ENCODE results near the gene DAND5.

Gene DAND5

DNA sequence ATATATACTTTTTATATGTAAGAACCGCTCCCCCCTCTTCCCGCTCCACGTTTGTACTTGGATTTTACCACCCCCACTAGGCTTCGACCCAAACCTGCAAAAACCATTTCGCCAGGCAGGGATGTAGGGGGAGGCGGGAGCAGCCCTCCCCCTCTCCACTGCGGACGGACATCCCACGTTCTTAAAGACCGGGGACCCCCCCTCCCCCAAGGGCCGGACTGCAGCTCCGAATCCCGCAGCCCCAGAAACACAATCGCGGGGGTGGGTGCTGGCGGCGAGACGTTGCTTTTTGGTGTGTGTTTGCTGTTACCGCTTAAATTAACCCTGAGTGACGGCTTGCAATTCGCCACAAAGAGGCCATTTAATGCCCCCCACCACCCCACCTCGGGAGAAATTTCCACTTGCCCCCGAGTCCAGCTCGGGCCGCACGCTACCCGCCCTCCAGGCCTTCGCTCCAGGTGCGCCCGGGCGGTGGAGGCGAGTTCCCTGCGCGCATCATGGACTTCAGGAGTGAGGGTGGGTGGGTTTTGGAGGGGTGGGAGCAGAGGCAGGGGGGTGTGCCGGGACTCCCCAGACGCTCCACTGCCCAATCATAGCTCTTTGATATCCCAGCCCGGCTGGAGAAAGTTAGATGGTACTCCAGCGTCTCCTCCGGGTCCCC, 41.7 kb downstream of the DAND5 start:
- DNase-seq: no peak

DNA sequence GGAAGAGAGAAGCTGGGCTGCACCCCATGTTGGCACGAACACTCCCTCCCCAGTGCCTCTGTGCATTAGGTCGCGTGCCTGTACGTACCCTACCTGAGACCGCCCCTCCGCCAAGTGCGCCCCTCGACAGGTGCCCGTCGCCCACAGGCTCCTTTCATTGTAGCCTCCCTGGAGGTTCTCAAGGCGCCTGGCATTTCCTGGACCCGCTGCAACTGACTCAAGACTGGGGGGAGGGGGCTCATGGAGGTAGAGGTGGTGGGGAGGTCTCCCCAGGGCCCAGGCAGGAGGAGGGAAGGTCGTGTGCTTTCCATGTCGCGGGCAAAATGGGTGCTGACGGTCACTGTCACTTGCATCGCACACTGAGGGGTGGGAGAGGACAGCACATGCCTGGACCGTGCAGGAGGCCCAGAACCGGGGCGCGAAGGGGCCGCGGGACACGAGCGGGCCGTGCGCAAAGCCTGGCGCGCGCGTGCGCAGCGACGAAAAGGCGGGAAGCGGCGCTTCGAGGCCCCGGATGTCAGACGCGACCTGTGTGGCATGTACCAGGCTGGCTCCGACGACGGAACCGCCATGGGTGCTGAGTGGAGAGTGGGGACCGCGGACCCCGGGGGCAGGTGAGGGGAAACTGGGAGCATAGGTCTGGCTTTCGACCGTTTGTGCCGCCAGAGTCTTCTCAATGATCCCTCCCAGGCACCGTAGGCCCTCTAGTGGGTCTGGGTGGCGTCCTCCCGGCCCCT, 42.4 kb downstream of the DAND5 start:
- DNase-seq: no peak

DNA sequence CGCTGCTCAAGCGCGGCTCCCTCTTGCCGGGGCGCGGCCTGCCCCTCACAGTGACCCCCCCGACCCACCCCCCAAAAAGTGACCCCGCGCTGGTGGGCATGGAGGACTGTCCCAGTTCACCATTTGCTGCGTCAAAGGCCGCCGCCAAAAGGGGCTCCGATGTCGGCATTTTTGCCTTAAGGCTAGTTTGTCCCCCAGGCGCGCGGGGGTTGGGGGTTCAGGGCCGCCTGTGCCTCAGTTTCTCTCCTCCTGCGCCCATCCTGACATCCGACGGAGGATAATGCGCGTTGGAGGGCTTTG, 43.0 kb downstream of the DAND5 start:
- no peak for DNase-seq

DNA sequence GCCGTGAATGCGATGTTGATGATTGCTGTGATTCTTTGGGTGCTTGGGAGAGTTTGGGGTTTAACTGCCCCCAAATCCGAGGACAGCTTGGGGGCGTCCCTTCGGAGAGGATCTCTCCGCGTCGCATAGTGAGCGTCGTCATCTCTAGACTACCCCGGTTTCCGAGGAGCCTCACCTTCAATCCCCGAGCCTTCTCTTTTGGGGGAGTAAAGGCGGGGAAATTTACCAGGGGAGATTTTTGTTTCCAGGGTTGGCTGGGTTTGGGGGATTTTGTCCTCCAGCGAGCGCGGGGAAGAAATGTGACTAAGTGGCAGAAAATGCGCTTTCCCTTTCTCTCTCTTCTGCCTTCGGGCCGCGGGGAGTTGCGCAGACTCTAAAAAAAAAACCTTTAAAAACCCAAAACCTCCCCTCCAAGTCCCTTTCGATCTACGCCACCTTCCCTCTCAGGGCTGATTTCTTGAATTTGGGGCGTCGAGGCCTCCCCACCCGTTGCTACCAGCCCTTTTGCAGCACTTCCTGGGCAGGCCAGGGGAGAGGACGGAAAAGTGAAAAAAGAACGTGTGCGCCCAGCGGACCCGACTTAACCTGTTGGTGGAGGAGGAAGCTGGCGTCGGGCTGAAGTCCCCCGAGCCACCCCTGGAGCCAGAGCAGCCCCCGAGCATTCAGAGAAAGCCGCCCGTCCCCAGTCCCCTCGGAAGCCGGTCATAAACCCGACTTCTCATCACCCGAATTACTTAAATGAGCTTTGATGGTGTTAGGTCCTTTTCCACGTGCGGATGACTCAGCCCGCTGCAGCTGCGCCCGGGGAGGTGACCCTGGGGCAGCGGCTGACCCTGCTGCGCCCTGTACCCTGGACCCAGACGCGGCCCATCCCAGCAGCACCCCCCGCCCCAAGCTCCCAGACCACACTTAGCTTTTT, 43.6 kb downstream of the DAND5 start:
- peak; percentile 6 to 39 for DNase-seq

DNA sequence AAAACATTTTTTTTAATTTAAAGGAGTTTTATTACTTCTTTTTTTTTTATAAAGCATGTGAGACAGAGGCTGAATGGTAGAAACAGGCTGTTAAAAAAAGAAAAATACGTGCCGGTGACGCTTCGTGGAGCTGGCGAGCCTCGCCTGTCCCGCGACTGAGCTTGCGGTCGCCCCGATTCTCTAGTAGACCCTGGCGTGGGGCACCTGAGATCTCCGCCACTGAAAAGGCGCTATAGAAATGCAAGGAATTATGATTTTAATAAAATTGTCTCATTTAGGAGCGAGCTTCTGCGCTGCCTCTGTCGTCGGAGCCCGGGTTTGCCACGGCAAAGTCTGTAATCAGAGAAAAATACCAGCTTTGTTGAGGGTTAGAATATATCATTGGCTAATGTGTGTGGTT, 44.3 kb downstream of the DAND5 start:
- DNase-seq: no peak

DNA sequence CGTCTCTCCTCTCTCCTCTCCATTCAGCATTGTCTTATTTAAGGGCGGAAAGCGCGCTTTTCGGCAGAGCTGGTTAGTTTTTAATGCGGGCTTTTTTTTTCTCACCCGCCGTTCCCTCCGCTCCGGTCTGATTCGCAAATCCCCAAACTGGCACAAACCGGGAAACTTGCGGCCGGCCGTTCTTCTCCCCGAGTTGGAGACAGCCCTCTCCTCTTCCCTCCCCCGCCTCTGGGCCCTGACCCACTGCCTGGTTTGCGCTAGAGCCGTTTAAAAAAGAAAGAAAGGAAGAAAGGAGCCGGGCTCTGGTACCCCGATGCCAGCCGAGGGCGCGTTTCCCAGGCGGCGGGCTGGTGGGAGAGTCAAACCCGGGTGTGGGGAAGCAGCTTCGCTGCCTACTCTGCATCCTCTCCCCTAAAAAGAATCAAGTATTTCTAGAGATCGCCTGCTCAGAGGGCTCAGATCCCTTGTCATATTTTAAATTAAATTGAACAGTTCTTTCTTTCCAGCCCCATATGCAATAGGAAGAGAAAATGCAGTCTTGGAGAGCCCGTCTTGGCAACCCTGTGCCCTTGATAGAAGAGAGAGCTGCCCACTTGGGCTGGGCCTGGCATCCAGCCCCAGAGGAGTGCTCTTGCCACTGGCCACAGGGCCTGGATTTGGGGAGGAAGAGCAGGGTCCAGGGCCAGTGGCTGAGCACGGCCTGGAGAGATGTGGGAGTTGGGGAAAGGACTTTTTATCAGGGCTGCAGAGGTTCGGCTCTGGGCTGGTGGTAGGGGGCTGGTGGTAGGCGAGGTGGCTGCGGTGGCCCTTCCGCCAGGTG, 44.9 kb downstream of the DAND5 start:
- DNase-seq: no peak

DNA sequence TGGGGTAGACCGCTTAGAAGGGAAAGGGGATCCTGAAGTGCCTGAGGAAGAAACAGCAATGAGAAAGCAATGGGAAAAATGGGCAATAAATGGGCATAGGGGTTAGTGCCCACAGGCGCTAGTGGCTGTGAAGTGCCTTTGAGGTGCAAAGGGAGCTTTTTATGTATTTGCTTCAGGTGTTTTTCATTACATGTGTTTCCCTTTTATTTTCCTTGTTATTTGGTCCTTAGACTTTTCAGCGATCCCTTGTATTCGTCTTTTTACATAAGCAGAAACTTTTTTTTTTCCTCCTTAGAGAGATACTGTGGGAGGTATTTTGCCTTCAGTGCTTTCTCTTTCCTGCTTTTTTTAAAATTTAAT, 45.5 kb downstream of the DAND5 start:
- DNase-seq: no peak

DNA sequence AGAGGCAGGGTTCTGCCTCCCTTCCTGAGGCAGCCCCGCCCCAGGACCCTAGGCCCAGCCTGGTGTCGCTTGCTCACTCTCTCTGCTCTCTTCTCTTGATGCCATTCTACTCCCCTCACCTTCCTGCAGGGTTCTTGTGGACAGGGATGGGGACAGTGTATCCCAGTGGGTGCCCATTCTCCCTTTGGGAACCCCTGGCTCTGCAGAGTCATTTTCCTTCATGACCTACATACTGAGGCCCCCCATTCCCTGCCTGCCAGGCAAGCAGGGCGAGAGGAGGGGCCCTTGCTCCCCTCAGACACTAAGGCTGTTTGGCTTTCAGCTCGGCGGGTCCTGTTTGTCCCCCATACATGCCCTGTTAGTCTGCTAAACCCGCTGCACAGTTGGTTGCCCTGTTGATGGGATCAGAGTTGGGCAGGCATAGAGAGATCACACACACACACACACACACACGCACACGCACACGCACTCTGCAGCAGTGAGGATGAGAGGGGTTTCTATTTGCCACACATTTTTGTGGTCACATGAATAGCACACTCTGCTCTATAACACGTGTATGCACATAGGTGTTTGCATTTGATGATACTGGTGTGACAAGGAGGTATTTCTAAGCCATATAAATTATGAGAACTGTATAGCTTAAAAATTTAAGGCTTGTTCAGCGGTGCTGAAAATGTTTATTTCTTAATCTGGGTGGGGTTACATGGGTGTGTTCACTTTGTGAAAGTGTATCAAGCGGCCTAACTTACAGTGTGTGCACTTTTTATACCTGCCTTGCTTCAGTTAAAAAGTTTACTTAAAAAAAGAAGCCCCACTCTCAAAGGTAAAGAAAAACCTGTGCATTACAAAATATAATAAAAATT, 46.2 kb downstream of the DAND5 start:
- DNase-seq: no peak

DNA sequence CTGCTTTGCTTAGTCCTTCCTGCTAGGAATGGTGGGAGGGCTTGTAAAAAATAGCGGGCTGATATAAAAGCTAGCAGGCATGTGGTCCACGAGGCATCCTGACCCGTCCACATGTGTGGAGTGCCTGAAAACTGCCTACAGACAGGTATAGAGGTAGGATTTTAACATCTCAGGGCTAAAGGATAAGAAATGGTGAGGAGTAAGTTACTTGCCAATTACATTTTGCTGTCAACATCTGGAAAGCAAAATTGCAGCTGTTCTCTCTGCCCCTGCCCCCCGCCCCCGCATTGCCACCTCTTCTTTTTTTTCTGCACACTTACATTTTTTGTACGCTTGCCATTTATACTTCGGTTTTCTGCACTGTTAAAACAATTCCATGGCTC, 46.9 kb downstream of the DAND5 start:
- DNase-seq: no peak

DNA sequence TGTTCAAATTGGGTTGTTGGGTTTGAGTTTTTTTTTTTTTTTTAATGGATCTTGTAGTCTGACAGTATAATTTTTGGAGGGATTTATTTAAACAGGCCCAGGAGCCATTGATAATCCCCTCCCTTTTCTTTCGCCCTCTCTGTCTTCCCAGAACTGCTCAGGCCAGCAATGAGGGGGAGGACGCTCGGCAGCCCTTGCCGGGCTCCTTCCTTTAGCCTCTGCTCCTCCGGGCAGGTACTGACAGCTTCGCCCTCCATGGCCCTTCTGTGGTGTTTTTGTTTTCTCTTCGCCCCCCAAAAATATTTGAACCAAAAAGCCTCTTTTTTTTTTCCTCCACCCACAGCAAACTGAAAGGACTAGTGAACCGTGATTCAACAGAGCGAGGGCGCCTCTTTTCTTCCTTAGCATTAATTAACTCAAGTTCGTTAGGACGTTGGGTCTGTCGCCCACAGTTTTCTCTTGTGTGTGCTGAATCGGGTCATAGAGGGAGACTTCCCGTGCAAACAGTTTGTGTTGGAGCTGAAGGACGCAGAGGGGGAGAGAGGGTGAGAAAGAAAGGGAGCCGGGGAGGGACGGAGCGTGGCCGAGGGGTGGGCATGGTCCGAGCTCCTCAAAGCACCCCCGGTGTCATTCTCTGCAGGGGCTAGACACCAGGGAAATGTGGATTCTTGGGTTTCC, 47.4 kb downstream of the DAND5 start:
- DNase-seq: no peak

DNA sequence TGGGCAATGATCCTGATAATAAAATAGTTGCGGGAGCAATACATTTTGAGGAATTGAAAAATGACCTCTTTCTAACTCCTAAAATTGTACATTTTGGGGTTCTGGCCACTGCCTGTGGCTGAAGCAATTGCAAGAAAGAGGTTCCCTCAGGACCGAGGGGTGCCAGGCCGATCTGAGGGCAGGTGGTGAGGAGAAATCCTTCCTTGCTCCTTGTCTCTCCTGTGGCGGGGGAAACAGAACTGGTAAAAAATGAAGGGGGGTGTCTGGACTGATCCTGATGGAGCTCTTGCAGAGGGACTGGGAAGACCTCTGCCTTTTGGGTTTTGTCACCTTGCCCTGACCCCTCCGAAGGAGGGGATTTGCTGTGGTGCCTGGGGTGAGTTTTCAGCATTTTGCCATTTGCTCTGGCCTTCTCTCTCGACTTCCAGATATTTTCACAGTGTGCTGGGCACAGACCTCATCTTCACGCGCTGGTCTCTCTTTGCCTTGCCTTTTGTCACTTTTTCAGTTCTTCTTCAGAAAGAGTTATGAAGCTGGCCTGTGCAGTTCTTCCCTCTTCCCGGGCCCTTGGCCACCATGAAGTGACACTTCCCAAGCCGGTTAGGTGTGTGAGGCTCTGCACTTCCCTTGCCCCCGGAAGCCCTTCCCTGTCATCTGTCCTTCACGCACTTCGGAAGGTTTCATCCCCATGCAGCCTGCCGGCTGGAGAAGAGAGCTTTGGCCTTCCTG, 48.1 kb downstream of the DAND5 start:
- no peak for DNase-seq

DNA sequence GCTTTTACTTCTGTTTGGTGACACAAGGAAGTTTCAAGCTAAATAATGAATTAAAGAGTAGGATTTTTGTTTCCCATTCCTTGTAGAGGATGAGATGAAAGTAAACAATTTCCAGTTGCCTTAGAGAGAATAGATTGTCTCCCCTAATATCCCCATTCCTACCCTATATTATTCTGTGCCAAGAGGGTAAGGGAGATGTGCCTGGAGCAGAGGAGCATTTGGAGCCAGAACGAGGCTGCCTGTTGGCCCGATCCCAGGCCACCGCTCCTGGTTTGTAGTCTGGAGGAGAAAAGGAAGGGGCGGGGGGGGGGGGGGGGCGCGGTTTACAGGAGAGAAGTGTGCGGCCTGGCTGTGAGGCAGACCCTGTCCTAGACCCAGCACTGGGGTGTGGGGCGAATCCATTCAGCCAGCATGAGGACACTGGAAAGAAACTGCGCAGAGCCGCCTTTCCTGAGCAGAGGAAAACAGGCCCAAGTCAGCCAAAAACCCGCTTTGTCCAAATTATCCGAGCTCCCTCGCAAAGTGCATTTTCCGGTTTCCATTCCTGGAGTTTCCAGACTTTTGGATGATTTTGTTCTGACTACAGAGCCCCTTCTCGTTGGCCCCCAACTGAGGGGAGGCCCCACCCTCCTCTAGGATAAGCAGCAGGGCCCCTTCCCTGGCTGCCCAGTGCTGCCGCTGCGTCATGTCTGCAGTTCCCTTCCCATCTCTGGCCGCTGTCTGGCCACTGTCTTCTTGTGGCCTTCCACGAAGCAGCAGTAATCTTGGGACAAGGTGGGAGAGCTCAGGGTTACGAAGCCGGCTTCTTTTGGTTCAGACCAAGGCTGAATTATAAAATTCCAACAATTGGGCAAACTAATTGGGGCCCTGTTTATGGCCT, 48.9 kb downstream of the DAND5 start:
- no peak for DNase-seq

DNA sequence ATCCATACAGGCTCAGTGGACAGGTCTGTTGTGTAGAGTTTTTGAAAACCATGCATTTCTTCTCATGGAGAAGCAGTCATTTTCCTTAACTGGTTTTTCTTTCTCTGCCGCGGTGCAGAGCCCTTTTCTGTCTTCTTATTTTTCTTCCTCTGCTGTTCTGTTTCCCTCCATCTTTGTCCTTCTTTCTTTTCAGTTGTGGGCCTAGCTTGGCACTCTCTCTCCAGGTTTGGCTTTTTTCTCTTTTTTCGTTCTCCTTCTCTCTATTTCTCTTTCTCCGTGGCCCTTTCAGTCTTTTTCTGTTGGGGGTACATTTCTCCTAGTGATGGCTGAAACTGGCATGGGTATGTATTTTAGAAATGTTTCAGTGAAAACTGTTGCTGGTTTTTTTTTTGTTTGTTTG, 50.0 kb downstream of the DAND5 start:
- no peak for DNase-seq

DNA sequence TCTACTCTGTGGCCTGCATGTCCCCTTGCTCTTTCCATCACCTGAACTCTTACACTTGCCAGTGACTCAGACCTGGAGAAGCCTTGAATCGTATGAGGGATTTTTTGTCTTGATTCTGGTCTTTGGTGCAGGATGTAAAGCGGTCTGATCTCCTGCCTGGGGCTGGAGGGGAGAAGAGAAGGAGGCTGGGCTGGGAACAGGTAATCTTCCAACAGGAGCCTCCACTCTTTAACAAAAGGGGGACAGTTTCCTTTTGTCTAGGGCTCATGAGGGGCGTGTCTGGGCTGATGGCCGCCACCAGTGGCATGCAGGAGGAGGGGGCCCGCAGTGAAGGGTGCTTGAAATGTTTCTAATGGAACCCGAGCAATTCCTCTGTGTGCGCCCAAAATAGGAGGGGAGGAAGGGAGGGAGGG, 50.6 kb downstream of the DAND5 start:
- no peak for DNase-seq

DNA sequence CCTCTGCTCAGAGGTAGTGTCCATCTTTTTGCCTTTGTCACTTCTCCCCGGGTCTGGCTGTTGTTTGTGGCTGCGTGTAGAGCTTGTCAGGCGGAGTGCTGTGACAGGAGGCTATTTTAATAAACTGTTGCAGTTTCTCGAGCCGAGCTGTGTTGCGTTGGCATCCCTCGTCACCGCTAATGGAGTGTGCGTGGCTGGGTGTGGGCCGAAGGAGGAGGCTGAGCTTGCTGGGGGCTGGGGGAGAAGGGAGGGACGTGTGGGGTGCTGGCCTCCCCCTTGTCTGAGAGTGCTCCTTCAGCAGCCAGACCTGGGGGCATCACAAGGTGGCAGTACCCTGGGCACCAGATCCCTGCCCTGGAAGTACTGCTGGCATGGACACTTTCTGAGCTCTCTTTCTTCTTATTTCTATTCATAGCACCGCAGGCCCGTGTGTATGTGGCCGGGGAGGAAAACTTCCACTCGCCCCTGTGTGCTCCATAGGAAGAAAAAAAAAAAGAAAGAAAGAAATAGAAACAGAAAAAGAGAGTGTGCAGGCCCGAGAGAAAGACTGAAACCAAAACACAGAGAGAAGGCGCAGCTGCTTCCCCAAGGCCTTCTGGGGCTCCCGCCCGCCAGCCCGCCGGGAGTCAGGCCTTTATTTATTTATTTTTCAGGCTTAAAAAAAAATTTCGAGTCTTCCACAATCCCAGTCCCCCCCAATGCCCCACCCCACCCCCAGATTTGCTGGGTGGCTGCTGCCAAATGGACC, 52.9 kb downstream of the DAND5 start:
- DNase-seq: no peak

DNA sequence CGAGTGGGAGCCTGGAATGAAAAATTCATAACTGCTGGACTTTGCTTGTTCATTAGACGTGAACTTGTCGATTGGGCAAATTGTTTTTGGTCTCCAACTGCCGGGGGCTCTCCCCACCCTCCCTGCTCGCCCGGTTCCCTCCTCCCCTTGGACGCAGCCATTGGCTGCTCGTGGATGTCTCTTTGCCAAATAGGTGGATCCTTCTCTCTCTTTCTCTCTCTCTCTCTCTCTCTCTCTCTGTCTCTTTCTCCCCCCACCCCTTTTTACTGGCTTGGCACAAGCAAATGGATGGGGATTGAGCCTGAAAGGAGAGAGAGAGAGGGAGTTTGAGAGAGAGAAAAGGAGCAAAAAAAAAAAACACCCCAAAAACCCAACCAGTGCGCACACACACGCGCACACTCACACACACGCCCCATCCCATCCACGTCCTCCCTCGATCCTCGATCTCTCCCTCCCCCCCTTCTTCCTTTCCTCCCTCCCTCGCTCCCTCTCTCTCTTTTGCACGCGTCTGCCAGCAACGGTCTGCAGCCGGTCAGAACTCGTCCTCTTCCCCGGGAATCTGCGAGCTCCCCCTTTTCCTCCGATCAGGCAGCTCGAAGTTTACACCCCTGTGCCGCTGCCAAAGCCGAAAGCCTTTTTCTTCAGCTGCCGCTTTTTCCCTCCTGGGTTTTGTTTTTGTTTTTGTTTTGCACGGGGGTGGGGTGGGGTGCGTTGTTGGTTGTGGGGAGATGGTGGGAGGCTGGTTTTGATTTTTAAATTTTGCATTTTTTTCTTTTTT, 53.7 kb downstream of the DAND5 start:
- DNase-seq: no peak

DNA sequence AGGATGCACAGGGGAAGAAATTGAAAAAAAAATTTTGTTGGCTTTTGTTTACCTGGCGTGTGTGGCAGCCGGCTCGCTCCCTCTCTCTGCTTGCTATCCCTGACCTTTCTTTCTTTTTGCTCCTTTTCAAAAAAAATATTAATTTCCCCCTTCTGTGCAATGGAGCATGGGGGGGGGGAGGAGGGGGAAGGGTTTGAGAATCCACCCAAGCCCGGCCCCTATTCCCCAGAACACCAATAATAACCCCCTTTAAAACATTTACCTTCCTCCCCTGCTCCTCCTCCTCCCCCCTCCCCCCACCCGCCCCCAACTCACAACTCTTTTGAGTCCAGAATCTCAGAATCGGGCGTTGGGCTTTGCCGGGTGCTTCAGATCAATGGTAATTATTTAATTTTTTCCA, 54.3 kb downstream of the DAND5 start:
- DNase-seq: no peak

Measured in inflammatory macrophage (primary cell).